ENCODE results near the gene ZNF724.

- TF ChIP-seq POLR2A (IDR thresholded peaks at IDR 0.05; ENCODE audit: low read depth, low read length) = no peak
- TF ChIP-seq POLR2AphosphoS5 (IDR thresholded peaks at IDR 0.05; ENCODE audit: low read depth, low read length) = no peak
- TF ChIP-seq TAF1 (IDR thresholded peaks at IDR 0.05; ENCODE audit: low read depth, low read length) = no peak
Measured at GRCh38 chr19:23273022-23273589, 22.9 kb upstream of the ZNF724 start.

Measured in GM12891 (cell line).